C4-2B (cell line): ENCODE measurements around the gene CES2.

Experiments
- H3K27ac ChIP-seq: fragments of 450-650 bp; 2 replicates; pipeline ENCODE4 v1.5.1; 2017
- CTCF ChIP-seq: fragments of 450-650 bp; conservative IDR thresholded peaks from 2 replicates; pipeline ENCODE4 v1.5.1; 2017; ENCODE audit warnings: mild to moderate bottlenecking
- ZFX ChIP-seq: fragments of 450-650 bp; IDR thresholded peaks from 2 replicates; pipeline ENCODE4 v1.6.1; 2017

CES2 gene

GRCh38 chr16:66910175-66910940, 25.0 kb upstream of the CES2 start:
- H3K27ac ChIP-seq = no peak overlapping the region
- no peak for TF ChIP-seq CTCF
- no peak for TF ChIP-seq ZFX

- H3K27ac ChIP-seq = no peak overlapping the region
- TF ChIP-seq CTCF = no peak
- TF ChIP-seq ZFX = no peak
These were observed 24.2 kb upstream of the CES2 start for GRCh38 chr16:66911112-66911511.

GRCh38 chr16:66911801-66912200, 23.5 kb upstream of the CES2 start:
- H3K27ac ChIP-seq = no peak overlapping the region
- no peak for TF ChIP-seq ZFX
- TF ChIP-seq CTCF = no peak

- TF ChIP-seq CTCF (no peak), ZFX (no peak)
- no peak overlapping the region for H3K27ac ChIP-seq
These were observed 22.2 kb upstream of the CES2 start for GRCh38 chr16:66913081-66913480.

GRCh38 chr16:66913711-66914110, 21.6 kb upstream of the CES2 start:
- H3K27ac ChIP-seq = no peak overlapping the region
- TF ChIP-seq ZFX (no peak), CTCF (no peak)

GRCh38 chr16:66914541-66914940, 20.8 kb upstream of the CES2 start:
- TF ChIP-seq CTCF = no peak
- no peak overlapping the region for H3K27ac ChIP-seq

GRCh38 chr16:66915041-66915440, 20.3 kb upstream of the CES2 start:
- TF ChIP-seq CTCF = no peak
- H3K27ac ChIP-seq = no peak overlapping the region
